HEK293 (cell line): ENCODE data around the gene ZNF541.
A peak's percentile ranks its signal among the peaks of the same experiment; 100 is the strongest.

Experiments
- ZBTB21 ChIP-seq: fragments of 450-650 bp; formaldehyde crosslinking; IDR thresholded peaks from 2 replicates; pipeline ENCODE4 v1.5.1; 2017; ENCODE audit warnings: missing biosample characterization, missing genetic modification characterization
- ZBTB8A ChIP-seq: fragments of 450-650 bp; formaldehyde crosslinking; IDR thresholded peaks from 2 replicates; pipeline ENCODE4 v1.5.1; 2016; ENCODE audit warnings: missing biosample characterization, missing genetic modification characterization
- ZFP37 ChIP-seq: fragments of 450-650 bp; formaldehyde crosslinking; IDR thresholded peaks from 2 replicates; pipeline ENCODE4 v1.5.1; 2016; ENCODE audit warnings: missing biosample characterization, missing genetic modification characterization
- ZNF114 ChIP-seq: fragments of 450-650 bp; formaldehyde crosslinking; IDR thresholded peaks from 2 replicates; pipeline ENCODE4 v1.5.0; 2017; ENCODE audit warnings: missing biosample characterization, missing genetic modification characterization
- ZNF626 ChIP-seq: fragments of 450-650 bp; sonication (Bioruptor Pico); formaldehyde crosslinking; IDR thresholded peaks from 2 replicates; pipeline ENCODE4 v1.5.1; 2018; ENCODE audit warnings: missing biosample characterization, missing genetic modification characterization, inconsistent platforms
- TF ChIP-seq, protein P1 (sequence below): fragments of 450-650 bp; formaldehyde crosslinking; IDR thresholded peaks from 2 replicates; pipeline ENCODE4 v1.5.1; 2016; ENCODE audit warnings: missing biosample characterization, missing genetic modification characterization
- TF ChIP-seq, protein P2 (sequence below): fragments of 450-650 bp; formaldehyde crosslinking; IDR thresholded peaks from 2 replicates; pipeline ENCODE4 v1.5.1; 2016; ENCODE audit warnings: missing biosample characterization, missing genetic modification characterization, low read depth
- TF ChIP-seq, protein P3 (sequence below): fragments of 450-650 bp; IDR thresholded peaks from 2 replicates; pipeline ENCODE4 v1.5.1; 2018; ENCODE audit warnings: missing biosample characterization, mild to moderate bottlenecking, missing genetic modification characterization
- TF ChIP-seq, protein P4 (sequence below): fragments of 450-650 bp; formaldehyde crosslinking; IDR thresholded peaks from 2 replicates; pipeline ENCODE4 v1.5.1; 2016; ENCODE audit warnings: missing biosample characterization, missing genetic modification characterization
- TF ChIP-seq, protein P5 (sequence below): fragments of 450-650 bp; formaldehyde crosslinking; IDR thresholded peaks from 2 replicates; pipeline ENCODE4 v1.5.1; 2016; ENCODE audit warnings: missing biosample characterization, missing genetic modification characterization, low read depth

DNA sequence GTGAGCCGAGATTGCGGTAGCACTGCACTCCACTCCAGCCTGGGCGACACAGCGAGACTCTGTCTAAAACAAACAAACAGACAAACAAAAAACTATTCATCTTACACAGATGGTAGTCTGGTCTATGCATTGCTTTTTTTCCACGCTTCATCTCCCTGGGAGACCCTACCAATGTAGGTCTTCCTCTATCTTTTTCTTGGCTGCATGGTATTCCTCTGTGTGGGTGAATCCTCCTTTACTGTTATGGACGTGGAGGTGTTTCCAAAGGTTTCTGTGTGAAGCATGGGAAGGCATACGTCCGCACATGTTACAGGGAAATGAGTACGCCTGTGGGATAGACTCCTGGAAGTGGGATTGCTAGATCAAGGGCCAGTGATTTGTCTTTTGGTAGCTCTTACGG, 41.6 kb upstream of the ZNF541 start:
- TF ChIP-seq, protein P1, sequence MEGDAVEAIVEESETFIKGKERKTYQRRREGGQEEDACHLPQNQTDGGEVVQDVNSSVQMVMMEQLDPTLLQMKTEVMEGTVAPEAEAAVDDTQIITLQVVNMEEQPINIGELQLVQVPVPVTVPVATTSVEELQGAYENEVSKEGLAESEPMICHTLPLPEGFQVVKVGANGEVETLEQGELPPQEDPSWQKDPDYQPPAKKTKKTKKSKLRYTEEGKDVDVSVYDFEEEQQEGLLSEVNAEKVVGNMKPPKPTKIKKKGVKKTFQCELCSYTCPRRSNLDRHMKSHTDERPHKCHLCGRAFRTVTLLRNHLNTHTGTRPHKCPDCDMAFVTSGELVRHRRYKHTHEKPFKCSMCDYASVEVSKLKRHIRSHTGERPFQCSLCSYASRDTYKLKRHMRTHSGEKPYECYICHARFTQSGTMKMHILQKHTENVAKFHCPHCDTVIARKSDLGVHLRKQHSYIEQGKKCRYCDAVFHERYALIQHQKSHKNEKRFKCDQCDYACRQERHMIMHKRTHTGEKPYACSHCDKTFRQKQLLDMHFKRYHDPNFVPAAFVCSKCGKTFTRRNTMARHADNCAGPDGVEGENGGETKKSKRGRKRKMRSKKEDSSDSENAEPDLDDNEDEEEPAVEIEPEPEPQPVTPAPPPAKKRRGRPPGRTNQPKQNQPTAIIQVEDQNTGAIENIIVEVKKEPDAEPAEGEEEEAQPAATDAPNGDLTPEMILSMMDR (tag by site-specific recombination) = no peak
- no peak for TF ChIP-seq ZNF626 (tag by site-specific recombination)
- TF ChIP-seq, protein P2, sequence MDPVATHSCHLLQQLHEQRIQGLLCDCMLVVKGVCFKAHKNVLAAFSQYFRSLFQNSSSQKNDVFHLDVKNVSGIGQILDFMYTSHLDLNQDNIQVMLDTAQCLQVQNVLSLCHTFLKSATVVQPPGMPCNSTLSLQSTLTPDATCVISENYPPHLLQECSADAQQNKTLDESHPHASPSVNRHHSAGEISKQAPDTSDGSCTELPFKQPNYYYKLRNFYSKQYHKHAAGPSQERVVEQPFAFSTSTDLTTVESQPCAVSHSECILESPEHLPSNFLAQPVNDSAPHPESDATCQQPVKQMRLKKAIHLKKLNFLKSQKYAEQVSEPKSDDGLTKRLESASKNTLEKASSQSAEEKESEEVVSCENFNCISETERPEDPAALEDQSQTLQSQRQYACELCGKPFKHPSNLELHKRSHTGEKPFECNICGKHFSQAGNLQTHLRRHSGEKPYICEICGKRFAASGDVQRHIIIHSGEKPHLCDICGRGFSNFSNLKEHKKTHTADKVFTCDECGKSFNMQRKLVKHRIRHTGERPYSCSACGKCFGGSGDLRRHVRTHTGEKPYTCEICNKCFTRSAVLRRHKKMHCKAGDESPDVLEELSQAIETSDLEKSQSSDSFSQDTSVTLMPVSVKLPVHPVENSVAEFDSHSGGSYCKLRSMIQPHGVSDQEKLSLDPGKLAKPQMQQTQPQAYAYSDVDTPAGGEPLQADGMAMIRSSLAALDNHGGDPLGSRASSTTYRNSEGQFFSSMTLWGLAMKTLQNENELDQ (tag by site-specific recombination) = no peak
- TF ChIP-seq ZNF114 (tag by site-specific recombination) = no peak
- no peak for TF ChIP-seq ZFP37
- no peak for TF ChIP-seq ZBTB8A (tag by site-specific recombination)
- TF ChIP-seq, protein P3, sequence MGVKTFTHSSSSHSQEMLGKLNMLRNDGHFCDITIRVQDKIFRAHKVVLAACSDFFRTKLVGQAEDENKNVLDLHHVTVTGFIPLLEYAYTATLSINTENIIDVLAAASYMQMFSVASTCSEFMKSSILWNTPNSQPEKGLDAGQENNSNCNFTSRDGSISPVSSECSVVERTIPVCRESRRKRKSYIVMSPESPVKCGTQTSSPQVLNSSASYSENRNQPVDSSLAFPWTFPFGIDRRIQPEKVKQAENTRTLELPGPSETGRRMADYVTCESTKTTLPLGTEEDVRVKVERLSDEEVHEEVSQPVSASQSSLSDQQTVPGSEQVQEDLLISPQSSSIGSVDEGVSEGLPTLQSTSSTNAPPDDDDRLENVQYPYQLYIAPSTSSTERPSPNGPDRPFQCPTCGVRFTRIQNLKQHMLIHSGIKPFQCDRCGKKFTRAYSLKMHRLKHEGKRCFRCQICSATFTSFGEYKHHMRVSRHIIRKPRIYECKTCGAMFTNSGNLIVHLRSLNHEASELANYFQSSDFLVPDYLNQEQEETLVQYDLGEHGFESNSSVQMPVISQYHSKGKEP (tag by site-specific recombination) = no peak
- TF ChIP-seq, protein P4, sequence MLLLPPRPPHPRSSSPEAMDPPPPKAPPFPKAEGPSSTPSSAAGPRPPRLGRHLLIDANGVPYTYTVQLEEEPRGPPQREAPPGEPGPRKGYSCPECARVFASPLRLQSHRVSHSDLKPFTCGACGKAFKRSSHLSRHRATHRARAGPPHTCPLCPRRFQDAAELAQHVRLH (tag by site-specific recombination) = peak; percentile 91
- TF ChIP-seq ZBTB21 (tag by site-specific recombination) = no peak
- TF ChIP-seq, protein P5, sequence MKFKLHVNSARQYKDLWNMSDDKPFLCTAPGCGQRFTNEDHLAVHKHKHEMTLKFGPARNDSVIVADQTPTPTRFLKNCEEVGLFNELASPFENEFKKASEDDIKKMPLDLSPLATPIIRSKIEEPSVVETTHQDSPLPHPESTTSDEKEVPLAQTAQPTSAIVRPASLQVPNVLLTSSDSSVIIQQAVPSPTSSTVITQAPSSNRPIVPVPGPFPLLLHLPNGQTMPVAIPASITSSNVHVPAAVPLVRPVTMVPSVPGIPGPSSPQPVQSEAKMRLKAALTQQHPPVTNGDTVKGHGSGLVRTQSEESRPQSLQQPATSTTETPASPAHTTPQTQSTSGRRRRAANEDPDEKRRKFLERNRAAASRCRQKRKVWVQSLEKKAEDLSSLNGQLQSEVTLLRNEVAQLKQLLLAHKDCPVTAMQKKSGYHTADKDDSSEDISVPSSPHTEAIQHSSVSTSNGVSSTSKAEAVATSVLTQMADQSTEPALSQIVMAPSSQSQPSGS (tag by site-specific recombination) = no peak
